ENCODE results near the gene PDCD1. TPM values are rescaled to one million over a fixed set of nuclear protein-coding genes. Genes with fewer than 3 reads are reported as not detected.
"Not testable (repeated sequence)": the region's sequence is repeated elsewhere in the genome, so short reads cannot be mapped to it uniquely, and the experiment has no call there.

Gene PDCD1
- not detected in 2 replicates for total RNA-seq (2014; rRNA removed; shearing (Covaris generic))
- not detected in 2 replicates for polyA plus RNA-seq (2015; cell fraction: cytosol; rRNA removed)
- not detected in 2 replicates for polyA plus RNA-seq (2015; cell fraction: nucleus; rRNA removed)

DNA sequence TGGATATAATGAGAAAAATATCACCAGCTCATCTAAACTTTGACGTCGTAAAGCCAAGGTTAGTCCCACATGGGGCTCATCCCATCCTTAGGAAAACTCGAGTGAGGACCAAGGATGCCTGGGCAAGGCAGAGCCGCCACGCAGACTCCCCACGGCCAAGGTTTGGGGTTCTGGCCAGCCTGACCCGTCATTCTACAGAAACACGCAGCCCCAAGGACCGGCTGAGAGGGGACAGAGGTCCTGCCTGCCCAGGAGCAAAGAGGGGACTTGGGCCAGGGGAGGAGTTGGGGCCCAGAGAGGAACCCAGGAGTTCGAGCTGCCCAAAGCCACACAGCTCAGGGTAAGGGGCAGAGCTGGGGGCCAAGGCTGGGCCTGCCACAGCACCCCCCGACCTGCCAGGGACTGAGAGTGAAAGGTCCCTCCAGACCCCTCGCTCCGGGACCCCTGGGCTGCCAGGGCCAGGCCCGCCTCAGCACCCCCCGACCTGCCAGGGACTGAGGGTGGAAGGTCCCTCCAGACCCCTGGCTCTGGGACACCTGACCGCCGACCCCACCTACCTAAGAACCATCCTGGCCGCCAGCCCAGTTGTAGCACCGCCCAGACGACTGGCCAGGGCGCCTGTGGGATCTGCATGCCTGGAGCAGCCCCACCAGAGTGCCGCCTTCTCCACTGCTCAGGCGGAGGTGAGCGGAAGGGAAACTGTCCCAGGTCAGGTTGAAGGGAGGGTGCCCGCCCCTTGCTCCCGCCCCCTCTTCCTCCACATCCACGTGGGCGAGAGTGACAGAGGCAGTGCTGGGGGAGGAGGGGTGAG, at the start of gene PDCD1:
TSS of gene PDCD1 (minus strand) at position 689 of the 811 bp plus-strand sequence. CDS start at position 633, 56 bp downstream.
- in situ Hi-C loops (cut with HindIII; ENCODE audit: low pct_unique_long_range_greater_than_20kb, low sequenced_read_pairs): no loop called here
- no peak for DNase-seq (ENCODE audit: low read depth, low spot score)

DNA sequence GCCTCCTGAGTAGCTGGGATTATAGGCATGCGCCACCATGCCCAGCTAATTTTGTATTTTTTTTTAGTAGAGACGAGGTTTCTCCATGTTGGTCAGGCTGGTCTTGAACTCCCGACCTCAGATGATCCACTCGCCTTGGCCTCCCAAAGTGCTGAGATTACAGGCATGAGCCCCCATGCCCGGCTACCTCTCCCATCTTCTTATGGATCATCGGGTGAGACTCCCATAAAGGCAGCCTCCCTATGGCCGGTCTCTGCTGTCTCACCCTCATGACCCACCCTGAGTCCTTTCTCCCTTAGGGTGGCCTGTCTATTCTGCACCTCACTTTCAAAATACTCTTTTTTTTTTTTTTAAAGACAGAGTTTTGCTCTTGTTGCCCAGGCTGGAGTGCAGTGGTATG, 49.1 kb upstream of the PDCD1 start:
- DNase-seq (ENCODE audit: low read depth, low spot score); in situ Hi-C loops (cut with HindIII; ENCODE audit: low pct_unique_long_range_greater_than_20kb, low sequenced_read_pairs): not testable (repeated sequence)

DNA sequence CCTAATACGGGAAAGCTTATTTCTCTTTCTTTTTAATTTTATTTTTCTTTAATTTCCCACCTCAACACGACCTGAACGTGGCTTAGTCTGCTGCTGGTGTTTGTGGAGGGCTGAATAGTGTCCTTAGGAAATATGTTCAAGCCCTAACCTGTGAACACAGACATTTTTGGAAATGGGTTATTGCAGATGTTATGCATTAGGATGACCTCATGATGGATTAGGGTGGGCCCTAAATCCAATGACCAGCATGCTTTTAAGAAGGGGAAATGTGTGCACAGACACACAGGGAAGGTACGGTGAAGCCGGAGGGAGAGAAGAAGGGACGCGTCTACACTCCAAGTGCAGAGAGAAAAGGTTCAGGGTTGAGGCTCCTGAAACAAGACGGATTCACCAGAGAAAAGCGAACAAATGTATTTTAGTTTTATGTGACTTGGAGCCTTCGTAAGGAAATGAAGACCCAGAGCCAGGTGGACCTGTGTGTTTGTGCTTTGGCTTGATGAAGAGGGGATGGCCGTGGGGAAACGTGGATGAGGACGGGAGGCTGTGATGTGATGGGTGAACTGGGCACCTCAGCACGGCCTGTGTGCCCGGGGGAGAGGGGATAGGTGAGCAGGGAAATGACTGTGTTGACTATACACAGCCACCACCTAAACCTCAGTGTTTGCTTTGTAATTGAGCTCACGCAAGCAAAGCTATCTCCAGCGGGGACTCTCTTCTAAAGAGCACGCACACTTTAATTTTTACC, 48.3 kb upstream of the PDCD1 start:
- no peak for DNase-seq (ENCODE audit: low read depth, low spot score)

DNA sequence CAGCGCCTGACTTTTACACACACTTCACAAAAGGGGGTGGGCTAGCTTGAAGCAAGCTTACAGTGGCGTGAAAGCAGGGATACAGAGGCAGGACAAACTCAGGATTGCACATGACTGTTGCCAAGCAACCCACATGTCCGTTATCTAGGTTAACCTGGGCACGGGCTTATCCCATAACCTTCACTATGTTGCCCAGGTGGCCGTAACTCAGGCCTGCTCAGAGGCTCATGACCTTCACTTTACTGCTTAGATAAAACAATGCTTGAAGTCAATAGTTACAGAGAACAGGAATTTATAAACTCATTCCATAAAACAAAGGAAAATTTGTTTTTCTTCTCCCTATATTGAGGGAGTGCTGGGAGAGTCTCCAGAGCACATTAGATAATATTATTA, 47.7 kb upstream of the PDCD1 start:
- DNase-seq (ENCODE audit: low read depth, low spot score); in situ Hi-C loops (cut with HindIII; ENCODE audit: low pct_unique_long_range_greater_than_20kb, low sequenced_read_pairs): not testable (repeated sequence)

More for the DNA sequence above, 48.3 kb upstream of the PDCD1 start:
- in situ Hi-C loops (cut with HindIII; ENCODE audit: low pct_unique_long_range_greater_than_20kb, low sequenced_read_pairs): no loop called here

DNA sequence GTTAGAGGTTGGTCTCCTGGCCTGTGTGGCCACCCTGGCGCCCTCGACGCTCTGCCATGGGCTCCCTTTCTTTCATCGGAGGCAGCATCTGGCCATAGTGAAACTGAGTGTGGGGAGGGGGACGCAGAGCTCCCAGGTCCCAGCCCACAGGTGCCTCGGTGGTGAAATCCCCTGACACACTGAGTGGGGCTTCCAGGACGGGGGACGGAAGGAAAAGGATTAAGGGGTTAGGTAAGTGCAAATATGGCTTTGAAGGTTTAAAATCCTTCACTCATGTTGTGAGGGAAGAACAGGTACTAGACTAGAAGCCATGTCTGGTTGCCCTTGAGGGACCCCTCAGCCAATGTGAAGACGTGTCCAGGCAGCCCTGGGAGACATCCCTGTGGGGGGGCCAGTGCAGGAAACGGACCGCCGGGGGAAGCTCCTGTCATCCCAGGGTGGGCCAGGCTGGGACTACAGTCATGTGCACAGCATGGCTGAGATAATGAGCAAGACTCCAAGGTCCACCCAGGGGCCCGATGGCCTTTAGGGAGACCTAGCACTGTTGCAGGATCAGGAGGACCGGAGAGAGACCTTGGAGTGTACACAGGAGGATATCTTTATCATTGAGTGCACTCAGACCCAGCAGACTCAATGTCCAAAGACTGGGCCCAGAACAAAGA, 47.2 kb upstream of the PDCD1 start:
- in situ Hi-C loops (cut with HindIII; ENCODE audit: low pct_unique_long_range_greater_than_20kb, low sequenced_read_pairs): no loop called here
- DNase-seq (ENCODE audit: low read depth, low spot score): no peak

DNA sequence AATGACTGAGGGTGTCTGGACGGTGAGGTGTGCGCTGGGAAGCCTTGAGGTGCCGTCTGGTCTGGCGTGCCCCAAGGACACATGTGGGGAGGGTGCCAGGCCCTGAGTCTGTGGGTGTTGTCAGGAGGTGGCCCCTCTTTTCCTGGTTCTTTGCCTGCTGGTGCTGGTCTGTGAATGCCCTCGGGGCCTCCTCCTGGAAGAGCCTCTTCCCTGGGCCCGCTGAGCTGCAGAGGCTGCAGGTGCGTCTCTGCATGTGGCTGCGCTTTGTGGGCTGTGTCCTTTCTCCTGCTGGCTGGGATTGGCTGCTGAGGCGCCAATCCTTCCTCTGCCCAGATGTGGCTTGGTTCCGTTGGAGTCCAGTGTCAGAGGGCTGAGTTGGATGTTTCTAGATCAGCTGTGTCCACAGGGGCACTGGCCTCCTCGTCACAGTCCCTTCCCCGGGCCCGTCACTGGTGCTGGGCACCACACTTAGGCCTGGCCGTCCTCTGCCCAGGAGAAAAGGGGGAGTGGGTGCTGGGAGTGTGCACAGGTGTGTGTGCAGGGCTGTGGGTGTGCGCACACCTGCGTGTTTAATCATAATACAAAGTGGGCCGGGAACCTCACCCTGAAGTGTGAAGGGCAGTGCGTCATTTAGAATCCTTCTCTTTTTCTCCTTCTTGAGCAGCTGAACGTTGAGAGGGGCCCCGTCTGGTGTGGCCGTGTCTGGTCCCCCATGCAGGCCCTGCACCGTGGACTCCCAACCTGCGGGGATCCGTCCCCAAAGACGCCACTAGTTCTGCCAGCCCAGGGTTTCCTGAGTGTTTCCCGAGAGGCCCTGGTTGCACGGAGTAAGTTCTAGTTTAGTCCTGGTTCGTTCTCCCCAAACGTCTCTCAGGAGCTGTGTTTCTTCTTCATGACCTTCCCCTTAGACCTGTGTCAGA, 46.4 kb upstream of the PDCD1 start:
- DNase-seq (ENCODE audit: low read depth, low spot score): no peak
- in situ Hi-C loops (cut with HindIII; ENCODE audit: low pct_unique_long_range_greater_than_20kb, low sequenced_read_pairs): no loop called here

DNA sequence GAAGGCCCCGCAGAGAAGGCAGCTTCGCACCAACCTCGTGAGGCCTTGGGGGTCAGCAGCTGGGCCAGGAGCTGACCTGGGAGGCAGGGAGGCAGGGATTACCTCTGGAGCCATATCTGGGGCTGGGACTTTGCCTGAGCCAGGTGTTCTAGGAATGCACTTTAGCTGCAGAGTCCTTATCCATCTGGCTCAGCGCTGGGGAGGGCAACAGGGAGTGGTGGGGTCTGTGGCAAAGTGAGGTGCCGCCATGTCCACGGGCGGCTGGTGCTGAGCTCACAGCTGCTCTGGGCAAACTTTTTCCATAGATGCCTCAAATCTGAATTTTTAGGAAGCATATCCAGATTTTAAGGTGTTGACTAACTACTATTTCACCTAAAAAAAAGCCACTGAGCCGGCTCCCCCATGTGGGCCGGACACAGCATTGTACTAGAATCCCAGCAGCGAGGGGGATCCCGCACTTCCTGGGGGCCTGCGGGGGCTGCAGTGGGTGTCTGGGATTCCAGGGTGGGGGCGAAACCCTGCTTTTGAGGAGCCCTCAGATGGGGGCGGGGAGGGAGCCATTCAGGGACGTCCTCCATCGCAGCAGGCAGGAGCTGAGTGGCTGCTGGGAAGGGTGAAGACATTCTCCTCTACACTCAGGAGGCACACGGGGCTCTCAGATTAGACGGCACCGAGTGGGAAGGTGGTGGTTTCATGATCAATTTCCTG, 45.5 kb upstream of the PDCD1 start:
- in situ Hi-C loops (cut with HindIII; ENCODE audit: low pct_unique_long_range_greater_than_20kb, low sequenced_read_pairs): no loop called here
- DNase-seq (ENCODE audit: low read depth, low spot score): no peak

DNA sequence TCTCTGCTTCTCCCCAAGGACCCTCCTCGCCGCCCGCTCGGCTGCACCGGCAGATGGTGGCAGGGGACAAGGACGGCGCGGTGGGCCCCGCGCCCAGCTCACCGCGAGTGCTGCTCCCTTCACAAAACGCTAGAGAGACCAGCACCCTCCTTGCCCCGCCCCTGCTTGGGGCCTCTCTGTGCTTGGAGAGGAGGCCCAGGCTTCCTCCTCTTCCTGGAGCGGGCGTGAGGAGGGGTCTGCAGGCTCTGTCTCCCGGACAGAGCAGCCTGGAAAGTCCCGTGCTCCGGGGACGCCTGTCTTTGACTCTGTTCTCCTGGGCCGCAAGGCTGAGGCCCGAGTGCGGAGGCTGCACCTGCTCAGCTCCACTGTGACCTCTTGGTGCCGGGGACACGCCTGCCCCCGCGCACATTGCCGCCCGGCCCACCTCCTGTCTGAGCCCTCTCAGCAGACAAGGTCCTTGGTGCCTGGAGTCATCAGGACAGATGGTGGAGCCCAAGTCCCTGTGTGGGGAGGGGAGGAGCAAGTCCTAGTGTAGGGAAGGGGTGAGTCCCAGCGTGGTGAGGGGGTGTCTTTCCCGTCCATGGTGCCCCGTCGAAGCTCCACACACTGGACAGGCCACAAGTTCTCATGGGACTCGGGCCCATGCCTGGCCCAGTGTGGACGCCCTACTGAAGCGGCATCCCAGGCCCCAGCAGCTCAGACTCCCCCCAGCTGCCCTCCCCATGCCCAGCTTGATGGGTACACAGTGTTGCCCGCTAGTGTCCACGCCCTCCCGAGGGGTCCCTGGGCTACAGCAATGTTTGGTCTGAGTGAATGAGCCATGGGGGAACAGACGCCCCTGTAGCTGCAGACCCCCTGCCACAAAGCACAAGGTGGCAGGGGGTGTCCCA, 44.7 kb upstream of the PDCD1 start:
- in situ Hi-C loops (cut with HindIII; ENCODE audit: low pct_unique_long_range_greater_than_20kb, low sequenced_read_pairs): no loop called here
- DNase-seq (ENCODE audit: low read depth, low spot score): no peak

DNA sequence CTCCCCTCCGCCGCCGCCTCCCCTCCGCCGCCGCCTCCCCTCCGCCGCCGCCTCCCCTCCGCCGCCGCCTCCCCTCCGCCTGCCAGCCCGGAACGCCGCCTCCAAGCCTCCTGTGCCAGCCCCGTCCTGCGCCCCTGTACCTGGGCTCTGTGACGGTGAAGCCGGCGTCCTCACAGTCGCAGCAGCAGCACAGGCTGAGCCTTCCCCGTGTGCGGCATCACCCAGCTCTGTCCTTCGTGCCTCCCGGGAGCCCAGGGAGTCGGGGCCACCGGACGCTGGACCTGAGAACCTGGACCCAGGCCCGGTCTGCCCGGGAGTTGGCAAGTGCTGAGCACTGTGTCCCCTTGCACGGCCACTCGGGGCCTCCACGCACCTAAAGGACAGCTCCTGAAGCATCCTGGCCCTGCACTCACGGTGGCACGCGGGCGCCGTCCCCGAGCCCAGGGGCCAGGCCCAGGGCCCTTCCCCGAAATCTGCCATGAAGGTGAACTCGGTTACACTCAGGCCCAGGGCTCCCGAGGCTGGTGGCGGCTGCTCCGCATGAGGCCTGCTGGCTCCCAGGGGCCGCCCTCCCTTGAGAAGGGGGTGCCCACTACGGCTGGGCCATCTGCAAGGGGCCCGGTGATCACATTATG, 43.8 kb upstream of the PDCD1 start:
- no peak for DNase-seq (ENCODE audit: low read depth, low spot score)
- in situ Hi-C loops (cut with HindIII; ENCODE audit: low pct_unique_long_range_greater_than_20kb, low sequenced_read_pairs): no loop called here

DNA sequence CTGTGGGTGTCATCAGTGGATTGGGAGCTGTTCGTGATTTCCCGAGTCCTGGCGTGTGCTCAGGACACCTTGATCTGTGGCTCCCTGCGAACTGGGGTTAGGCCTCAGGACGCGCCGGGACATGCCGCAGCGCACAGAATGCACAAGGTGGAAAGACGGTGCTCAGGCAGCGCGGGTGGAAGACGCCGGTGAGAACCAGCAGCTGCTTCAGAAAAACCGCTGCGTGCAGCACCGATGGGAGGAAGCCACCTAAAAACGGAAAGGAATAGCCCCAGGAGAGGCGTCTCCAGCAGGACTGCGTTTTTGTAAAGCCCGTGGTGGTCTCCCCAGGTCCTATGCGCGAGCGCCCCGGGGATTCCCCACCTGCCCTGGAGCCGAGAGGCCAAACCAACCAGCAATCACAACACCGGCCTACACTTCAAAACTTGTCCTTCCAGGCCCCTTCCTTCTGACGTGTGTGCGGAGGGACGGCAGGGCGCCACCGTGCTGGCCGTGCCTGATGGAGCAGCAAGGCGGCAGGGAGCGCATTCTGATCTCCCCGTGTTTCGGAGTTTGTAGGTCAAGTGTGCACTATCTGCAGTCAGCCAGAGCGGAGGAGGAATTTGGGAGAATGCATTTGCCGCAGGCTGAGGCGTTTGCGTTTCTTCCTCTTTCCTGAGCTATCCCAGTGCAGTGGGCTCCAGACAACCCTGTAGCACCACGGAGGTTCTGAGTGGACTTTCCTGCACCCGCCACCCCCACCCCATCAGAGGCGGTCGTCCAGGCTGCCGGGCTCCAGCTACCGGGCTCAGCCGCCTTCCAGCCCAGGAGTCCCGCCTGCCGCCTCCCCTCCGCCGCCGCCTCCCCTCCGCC, 43.0 kb upstream of the PDCD1 start:
- in situ Hi-C loops (cut with HindIII; ENCODE audit: low pct_unique_long_range_greater_than_20kb, low sequenced_read_pairs): no loop called here
- no peak for DNase-seq (ENCODE audit: low read depth, low spot score)

DNA sequence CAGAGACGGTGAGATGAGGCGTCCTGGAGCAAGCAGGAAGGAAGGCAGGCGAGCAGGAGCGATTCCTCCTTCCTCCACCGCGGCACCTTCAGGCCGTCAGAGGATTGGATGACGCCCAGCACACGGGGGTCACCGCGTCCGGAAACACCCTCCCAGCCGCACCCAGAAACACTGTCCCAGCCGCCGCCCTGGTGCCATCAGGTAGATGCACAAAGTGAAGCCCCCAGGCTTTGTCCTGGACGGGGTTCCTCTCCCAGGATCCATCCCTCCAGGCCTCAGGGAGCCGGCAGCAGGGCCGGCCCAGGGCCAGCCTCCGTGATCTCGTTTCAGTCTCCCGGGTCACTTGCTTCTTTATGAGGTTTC, 42.3 kb upstream of the PDCD1 start:
- in situ Hi-C loops (cut with HindIII; ENCODE audit: low pct_unique_long_range_greater_than_20kb, low sequenced_read_pairs): no loop called here
- DNase-seq (ENCODE audit: low read depth, low spot score): no peak

DNA sequence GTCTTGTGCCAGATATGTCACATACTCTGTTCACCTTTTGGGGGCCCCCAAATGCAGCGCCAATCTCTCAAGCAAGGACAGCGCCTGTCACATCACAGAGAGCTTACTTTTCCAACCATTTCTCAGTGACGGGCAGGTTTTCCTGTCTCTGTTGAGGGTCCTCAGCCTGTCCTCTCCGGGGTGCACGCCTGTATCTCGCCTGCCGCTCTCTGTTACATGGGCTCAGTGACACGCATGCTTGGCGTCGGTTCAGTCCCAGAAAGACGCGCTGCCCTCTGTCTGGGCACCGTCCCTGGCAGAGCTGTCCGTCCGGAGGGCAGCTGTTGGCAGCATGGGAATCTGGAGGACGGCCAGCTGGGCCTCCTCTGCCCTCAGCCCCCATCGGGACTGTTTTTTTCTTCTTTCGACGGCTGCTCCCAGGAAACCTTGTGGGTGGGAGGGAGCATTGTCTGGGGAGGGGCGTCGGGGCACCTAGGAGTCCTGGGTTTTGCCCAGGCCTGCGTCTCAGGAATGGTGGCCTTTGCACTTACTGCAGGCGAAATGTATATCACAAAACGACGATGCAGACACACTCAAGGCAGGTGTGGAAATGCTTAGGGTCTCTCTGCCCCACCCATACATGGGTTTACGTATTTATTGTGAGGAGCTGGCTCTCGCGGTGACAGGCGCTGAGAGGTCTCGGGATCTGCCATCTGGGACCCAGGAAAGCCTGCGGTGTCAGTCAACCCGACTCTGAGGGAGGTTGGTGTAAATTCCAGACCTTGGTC, 41.7 kb upstream of the PDCD1 start:
- no peak for DNase-seq (ENCODE audit: low read depth, low spot score)
- in situ Hi-C loops (cut with HindIII; ENCODE audit: low pct_unique_long_range_greater_than_20kb, low sequenced_read_pairs): no loop called here

DNA sequence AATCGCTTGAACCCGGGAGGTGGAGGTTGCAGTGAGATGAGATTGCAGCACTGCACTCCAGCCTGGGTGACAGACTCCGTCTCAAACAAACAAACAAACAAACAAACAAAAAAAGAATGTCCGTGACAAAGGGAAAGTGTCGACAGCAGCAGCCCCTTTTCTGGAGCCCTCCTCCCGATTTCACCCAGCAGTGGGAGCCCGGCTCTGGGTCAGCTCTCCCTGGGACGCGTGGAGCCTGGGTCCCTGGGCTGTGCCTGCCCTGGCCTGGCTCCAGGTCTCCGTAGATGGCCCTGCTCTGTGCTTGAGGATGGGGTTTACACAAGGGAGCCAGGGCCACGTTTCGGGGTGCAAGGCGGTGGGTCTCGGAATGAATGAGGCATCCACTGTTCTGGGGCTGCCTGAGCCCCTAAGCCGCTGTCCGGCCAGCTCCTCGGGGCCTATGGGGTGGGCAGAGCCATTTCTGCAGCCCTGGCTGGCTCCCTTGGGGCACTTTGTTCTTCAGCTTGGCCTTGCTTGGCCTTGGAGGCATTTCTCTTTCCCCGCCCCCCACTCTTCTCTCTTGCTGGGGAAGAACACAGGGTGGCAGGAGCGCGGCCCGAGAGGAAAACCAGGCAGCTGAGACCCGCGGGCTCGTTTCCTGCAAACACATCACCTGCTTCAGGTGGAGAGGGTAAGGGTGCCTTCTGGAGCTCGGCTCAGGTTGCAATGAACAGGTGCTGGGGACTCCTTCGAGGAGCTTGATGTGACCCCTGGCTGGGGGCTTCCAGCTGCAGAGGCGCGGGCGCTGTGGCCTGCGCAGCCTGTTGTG, 40.0 kb upstream of the PDCD1 start:
- in situ Hi-C loops (cut with HindIII; ENCODE audit: low pct_unique_long_range_greater_than_20kb, low sequenced_read_pairs): no loop called here
- DNase-seq (ENCODE audit: low read depth, low spot score): no peak

Measured in SK-MEL-5 (cell line).